Kidney (tissue), 14 donors: ENCODE data around the gene VANGL1. TPM values are rescaled to one million over a fixed set of nuclear protein-coding genes. Genes with fewer than 3 reads are reported as not detected.

ENCODE experiments used
- DNase-seq, 5 donors: peaks; one replicate each; pipeline ENCODE4 v3.0.0-alpha.2; 2013 to 2020
- FAIRE-seq: peaks from 2 replicates; lab custom pipeline; 2012; peaks lifted over from hg19 to GRCh38; lab: Jason Lieb, UNC
- H3K27ac ChIP-seq, 2 donors: one replicate each; pipeline ENCODE4 v1.7.0; 2013; ENCODE audit warnings: low read depth in 2 of 2, low read length in 2 of 2, inconsistent platforms in 1 of 2
- H3K27me3 ChIP-seq: one replicate; pipeline ENCODE4 v1.7.1; 2013; ENCODE audit warnings: low read length, inconsistent platforms; ENCODE audit not compliant: control insufficient read depth, insufficient read depth
- H3K36me3 ChIP-seq, 3 donors: one replicate each; pipeline versions ENCODE4 v1.7.0 to v1.7.1; 2013; ENCODE audit warnings: low read length in 3 of 3, control low read depth in 1 of 3, inconsistent platforms in 1 of 3; ENCODE audit not compliant: insufficient read depth in 3 of 3, control insufficient read depth in 2 of 3
- H3K4me1 ChIP-seq, 3 donors: one replicate each; pipeline versions ENCODE4 v1.7.0 to v1.7.1; 2013; ENCODE audit warnings: low read length in 3 of 3, inconsistent platforms in 1 of 3, low read depth in 1 of 3; ENCODE audit not compliant: control insufficient read depth in 2 of 3, insufficient read depth in 2 of 3
- H3K4me3 ChIP-seq, 3 donors: one replicate each; pipeline versions ENCODE4 v1.7.0 to v1.8.1; 2013; ENCODE audit warnings: low read length in 3 of 3, control low read depth in 1 of 3, inconsistent platforms in 1 of 3
- H3K9ac ChIP-seq, 3 donors: one replicate each; pipeline versions ENCODE4 v1.7.0 to v1.7.1; 2013; ENCODE audit warnings: low read length in 3 of 3, control low read depth in 1 of 3, inconsistent platforms in 1 of 3
- H3K9me3 ChIP-seq, 3 donors: one replicate each; pipeline versions ENCODE4 v1.7.0 to v1.7.1; 2013; ENCODE audit warnings: low read length in 3 of 3, control low read depth in 1 of 3, inconsistent platforms in 1 of 3; ENCODE audit not compliant: control insufficient read depth in 2 of 3, insufficient read depth in 1 of 3
- CTCF ChIP-seq: IDR thresholded peaks from 3 replicates; pipeline ENCODE4 v1.5.1; 2012; ENCODE audit warnings: mild to moderate bottlenecking, moderate library complexity, borderline replicate concordance; ENCODE audit not compliant: insufficient read depth; ENCODE audit errors: extremely low read depth
- intact Hi-C: fragments of 100-400 bp; cut with DNase I; formaldehyde crosslinking; loops from one replicate; pipeline ENCODE4 v1.11.1; 2022
- polyA plus RNA-seq: library from polyadenylated mRNA; stranded (reverse); fragments of 350-450 nt; fragmentation: Illumina TruSeq; extraction: RNeasy Lipid Tissue Mini Kit (QIAGEN cat#74804); gene quantifications from one replicate; pipeline ENCODE4 v1.2.3, GENCODE V29; 2014; ENCODE audit warnings: low read depth, low replicate concordance; ENCODE audit not compliant: insufficient read depth
- total RNA-seq: library from RNA; stranded (reverse); fragmentation: NEBNext Ultra II Directional; extraction: Animal tissue kit (Norgen Biotek cat#: 25700); gene quantifications from one replicate; pipeline ENCODE4 v1.2.1, GENCODE V29; 2021
- donor health status: control.
- donor health status: control.
- donor health status: control.
- donor health status: control.
- donor health status: control.
- donor health status: DM: yes; HTN: yes; CAD: no.
- donor health status: Normal renal cell carcinoma (clear cell type).

The VANGL1 gene
- total and polyA plus RNA-seq, 2 donors from 2014 or later, result 2.7 to 12.3 TPM

- FAIRE-seq (no peak), DNase-seq (no peak)
- intact Hi-C loops, result no loop called here
- Histone ChIP-seq H3K4me3 (no peak overlapping the region), H3K4me1 (peaks cover 0 to 7% (median 0%) of the 10 kb centered on the region in 3 donors), H3K27me3 (no peaks in the 10 kb centered on the region), H3K36me3 (peaks cover 0 to 11% (median 0%) of the 10 kb centered on the region in 3 donors), H3K27ac (no peak overlapping the region), H3K9ac (no peak overlapping the region), H3K9me3 (no peaks in the 10 kb centered on the region)
- no peak for TF ChIP-seq CTCF
Observed at GRCh38 chr1:115672224-115673009, 30.6 kb downstream of the VANGL1 start.

- DNase-seq (peak in 1 of 5 donors; percentile 23), FAIRE-seq (no peak)
- Histone ChIP-seq H3K27ac (no peak overlapping the region), H3K9ac (no peak overlapping the region), H3K4me1 (peaks cover 0 to 7% (median 0%) of the 10 kb centered on the region in 3 donors), H3K4me3 (no peak overlapping the region), H3K9me3 (no peaks in the 10 kb centered on the region), H3K27me3 (no peaks in the 10 kb centered on the region), H3K36me3 (peaks cover 0 to under 1% (median 0%) of the 10 kb centered on the region in 3 donors)
- no peak for TF ChIP-seq CTCF
- intact Hi-C loops, result no loop called here
Observed at GRCh38 chr1:115676498-115677181, 34.9 kb downstream of the VANGL1 start.

GRCh38 chr1:115677182-115677555, 35.4 kb downstream of the VANGL1 start:
- Histone ChIP-seq H3K4me1 (peaks cover 0 to 7% (median 0%) of the 10 kb centered on the region in 3 donors), H3K9ac (no peak overlapping the region), H3K27ac (no peak overlapping the region)

More at GRCh38 chr1:115677182-115677555, 35.4 kb downstream of the VANGL1 start:
- no peaks in the 10 kb centered on the region for H3K27me3 ChIP-seq
- H3K4me3 ChIP-seq, result no peak overlapping the region
- no peak for FAIRE-seq
- peak in 3 of 5 donors; percentile 75 to 90 (median 83) for DNase-seq
- TF ChIP-seq CTCF, result no peak
- no peaks in the 10 kb centered on the region for H3K36me3 ChIP-seq
- no peaks in the 10 kb centered on the region for H3K9me3 ChIP-seq
- intact Hi-C loops, result no loop called here
